Breast epithelium (tissue), 3 donors: ENCODE data around the gene RTN3.

Experiments
- CTCF ChIP-seq, 3 donors: fragments of 450-650 bp; IDR thresholded peaks; one replicate each; pipeline ENCODE4 v1.5.1; 2016 to 2017; ENCODE audit warnings: antibody characterized with exemption in 3 of 3, mild to moderate bottlenecking in 3 of 3, moderate library complexity in 3 of 3
- POLR2A ChIP-seq: fragments of 450-650 bp; IDR thresholded peaks from one replicate; pipeline ENCODE4 v1.6.1; 2016; ENCODE audit warnings: antibody characterized with exemption, mild to moderate bottlenecking, moderate library complexity

GRCh38 chr11:63641727-63642126, 39.6 kb upstream of the RTN3 start:
- TF ChIP-seq CTCF (IDR thresholded peaks at IDR 0.05) (no peak), POLR2A (no peak)
